GM15510 (cell line): ENCODE measurements around the gene MINDY4.

Experiments
- POLR2A ChIP-seq: IDR thresholded peaks from 3 replicates; pipeline ENCODE4 v1.6.1; 2011; ENCODE audit warnings: borderline replicate concordance; ENCODE audit not compliant: insufficient read length; ENCODE audit errors: extremely low read depth

MINDY4 gene

DNA sequence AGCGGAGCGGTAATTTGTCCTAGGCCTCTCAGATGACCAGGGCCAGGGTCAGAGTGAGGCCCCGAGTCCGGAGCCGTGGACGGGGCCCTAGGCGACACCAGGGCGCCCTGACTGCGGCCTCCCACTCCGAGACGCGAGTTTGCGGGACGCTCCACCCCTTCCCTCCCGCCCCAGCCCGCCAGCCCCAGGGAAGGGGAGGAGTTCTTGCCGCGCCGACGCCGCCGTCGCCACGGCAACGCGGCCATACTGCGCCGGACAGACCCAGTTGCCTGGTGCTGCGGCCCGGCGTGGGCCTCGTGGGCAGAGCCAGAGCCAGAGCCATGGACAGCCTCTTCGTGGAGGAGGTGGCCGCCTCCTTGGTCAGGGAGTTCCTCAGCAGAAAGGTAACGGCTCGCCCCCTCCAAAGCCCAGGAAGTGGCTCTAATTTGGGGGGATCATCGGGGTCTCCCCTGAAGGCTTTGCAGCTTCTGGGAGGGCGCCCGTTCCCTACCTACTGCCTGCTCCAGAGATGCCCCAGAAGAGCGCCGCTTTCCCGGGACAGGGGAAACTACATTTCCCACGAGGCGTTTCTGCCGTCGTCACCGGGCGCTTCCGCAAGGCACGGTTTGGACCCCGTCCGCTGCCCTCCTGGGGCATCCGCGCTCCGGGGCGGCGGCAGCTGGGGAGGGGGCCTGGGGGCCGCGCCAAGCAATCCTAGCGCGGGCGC is at the start of gene MINDY4:
TSS of gene MINDY4 (plus strand) at position 244 of the 706 bp plus-strand sequence. CDS start at position 321, 77 bp downstream.
- peak; percentile 33 for TF ChIP-seq POLR2A

DNA sequence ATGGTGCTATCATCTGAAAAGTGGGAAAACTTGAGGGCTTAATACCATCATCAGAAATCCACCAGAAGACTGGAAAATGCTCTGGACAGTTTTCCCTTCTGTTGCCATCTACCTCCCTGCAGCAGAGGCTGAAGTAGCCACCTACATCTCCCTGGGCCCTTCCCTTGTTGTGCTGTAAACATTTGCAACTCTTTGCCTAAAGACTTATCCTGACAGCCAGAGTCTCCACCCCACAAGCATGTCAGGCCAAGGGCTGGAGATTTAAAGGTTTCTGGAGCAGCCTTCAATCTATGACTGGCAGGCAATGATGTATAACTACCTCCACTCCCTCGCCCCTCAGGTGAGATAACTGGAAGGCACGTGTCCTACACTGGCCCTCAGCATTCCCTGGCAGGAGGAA is 49.0 kb upstream of the MINDY4 start:
- no peak for TF ChIP-seq POLR2A

DNA sequence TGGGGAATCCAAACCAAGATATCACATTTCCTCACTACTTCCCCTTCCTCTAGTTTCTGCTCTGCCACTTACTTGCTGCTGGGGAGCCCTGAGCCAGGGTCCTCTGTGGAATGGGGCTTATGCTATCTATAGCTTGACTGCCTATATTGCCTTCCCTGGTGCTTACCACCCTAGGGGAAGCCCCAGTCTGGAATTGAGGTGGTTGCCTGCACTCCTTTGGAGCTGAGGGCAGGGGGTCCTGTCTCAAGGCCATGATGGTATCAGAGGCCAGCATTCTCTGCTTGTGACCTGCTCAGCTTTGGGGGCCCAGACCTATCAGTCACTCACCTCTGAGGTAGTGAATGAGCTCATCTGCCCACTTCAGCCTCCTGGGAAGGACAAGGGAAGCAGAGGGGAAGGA is 48.5 kb upstream of the MINDY4 start:
- no peak for TF ChIP-seq POLR2A

DNA sequence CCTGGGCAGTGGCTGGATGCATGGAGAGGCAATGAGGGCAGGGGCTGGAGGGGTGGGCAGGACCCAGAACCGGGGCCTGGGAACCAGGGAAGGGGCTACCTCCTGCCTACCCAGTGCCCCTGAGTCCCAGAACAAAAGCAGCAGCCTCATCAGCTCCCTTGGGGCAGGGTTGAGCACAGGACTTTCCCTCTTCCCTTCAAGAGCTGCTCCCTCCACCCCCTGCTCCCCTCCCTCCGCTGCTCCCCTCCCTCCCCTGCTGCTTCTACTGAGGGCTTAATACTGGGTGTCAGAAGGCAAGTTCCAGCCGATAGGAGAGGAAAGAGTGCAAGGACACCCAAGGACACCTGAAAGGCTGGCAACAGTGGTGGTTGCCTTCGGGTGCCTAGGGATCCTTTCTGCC is 47.4 kb upstream of the MINDY4 start:
- no peak for TF ChIP-seq POLR2A

DNA sequence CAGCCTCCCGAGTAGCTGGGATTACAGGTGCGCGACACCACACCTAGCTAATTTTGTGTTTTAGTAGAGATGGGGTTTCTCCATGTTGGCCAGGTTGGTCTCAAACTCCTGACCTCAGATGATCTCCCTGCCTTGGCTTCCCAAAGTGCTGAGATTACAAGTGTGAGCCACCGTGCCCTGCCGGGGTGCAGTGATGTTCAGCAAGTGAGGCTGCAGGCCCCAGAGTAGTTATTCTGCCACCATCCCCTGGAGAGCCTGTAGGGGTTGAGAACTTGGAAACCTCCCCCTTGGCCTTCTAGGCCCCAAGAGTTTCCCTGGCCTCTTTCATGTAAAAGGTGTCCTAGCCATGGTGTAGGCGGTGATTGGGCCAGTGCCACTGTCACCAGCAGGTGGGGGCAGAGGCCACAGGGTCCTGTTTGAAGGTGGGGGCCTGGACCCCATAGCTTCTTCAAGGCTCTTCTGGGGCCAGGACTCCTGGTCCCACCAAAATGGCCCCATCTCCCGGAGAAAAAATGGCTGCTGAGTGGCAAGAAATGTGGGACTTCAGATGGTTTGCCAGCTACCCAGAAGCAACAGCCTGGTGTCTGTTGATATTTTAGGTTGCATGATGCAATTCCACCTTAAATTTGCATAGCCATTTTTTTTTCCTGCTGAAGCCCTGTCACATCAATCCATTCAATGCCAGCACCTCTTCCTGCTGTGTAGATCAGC is 44.8 kb upstream of the MINDY4 start:
- TF ChIP-seq POLR2A = no peak

DNA sequence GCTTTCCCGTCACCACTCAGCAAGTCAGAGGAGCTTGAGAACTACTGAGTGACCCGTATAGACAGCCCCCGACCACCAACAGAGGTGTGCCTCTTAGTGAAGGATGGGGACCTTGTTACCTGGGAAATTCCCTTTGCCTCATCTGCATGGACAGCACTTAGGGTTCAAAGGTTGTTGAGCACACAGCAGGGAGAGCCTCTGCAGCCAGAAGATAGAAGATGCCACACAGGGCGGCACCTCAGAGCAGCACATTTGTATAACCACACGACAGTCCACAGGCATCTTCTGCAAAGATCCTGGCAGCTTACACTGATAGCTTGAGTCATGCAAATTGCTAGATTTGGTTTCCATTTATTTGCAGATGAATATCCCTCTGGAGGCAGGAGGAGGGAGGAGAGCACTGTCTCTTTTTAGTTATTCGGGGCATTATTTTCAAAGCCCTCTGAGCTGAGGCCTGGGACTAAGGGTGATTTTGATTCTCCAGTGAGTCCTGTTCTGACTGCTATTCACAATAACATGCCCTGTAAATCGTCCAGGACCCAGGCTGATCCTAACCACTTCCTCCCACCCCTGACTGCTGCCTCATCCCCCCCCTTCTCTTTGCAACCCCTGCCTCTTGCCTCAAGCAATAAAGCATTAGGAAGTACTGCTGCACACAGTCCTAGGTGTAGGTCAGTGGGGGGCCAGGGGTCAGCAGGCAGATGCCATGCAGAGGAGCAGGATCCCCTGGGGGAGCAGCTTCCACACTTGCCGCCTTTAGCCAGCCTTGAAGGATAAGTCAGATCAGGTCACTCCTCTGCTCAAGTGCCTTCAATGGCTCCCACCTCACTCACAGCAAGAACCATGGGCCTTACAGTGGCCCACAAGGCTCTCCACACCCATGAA is 43.9 kb upstream of the MINDY4 start:
- no peak for TF ChIP-seq POLR2A

DNA sequence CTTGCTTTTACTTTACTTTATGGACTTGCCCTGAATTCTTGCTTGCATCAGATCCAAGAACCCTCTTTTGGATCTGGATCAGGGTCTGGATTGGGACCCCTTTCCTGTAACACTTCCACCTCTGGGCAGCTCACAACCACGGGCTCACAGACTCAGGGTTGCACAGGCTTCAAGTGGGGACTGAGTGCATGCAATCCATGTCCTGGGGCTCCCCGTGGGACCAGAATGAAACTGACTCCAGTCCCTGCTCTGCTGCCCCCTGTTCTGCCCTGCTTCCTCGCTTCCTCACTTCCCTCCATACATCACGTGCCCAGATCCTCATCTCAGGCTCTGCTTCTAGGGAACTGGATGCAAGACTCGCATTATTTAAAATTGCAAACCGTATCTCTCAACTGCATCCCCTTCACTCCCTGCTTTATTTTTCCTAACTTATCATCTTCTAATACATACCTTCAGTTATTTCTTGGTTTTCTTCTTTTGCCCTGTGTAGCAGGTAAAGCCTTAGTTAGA is 42.6 kb upstream of the MINDY4 start:
- no peak for TF ChIP-seq POLR2A

DNA sequence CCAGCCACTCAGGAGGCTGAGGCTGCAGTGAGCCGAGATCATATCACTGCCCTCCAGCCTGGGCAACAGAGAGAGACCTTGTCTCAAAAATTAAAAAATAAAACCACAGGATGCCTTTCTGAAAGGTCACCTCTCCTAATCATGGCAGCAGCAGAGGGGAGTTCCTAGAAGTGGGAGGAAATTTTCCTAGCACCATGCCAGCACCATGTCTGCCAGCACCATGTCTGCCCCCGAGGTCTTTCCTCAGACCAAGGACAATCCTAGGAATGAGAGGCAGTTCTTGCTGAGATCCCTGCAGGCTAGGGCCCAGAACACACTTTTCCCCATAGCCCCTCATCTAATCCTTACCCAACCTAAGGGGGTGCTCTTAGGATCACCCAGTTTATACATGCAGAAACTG is 41.6 kb upstream of the MINDY4 start:
- no peak for TF ChIP-seq POLR2A

DNA sequence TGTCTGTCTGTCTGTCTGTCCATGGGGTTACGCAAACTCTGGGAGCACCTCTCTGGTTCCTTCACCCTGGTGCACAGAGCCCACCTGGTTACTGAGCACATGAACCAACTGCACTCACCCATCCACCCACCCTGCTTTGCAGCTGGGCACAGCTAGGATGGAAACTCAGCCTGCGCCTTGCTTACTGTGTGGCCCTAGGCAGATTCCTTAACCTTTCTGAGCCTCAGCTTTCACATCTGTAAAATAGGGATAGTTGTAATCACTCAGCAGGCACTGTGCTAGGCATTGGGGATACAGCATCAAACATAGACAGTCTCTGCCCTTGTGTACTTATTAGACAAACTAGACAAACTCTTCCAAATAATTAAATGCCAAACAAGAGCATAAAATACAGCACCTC is 41.1 kb upstream of the MINDY4 start:
- no peak for TF ChIP-seq POLR2A

DNA sequence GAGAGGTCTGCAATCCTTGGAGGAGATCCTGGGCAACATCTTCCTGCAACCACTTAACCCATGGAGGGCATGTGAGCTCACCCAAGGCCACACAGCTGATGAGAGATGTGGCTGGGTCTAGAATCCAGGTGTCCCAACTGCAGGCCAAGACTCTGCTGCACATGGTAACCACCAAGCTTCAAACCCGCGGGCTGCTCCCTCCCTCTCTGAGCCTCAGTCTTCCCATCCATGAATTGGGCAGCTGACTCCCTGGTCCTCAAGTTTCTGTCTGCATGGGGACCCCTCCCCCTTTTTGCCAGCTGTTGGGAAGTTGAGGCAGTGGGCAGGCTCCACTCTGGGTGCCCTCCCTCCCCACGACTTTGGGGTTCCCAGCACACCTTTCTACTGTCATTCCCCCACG is 40.2 kb upstream of the MINDY4 start:
- no peak for TF ChIP-seq POLR2A

DNA sequence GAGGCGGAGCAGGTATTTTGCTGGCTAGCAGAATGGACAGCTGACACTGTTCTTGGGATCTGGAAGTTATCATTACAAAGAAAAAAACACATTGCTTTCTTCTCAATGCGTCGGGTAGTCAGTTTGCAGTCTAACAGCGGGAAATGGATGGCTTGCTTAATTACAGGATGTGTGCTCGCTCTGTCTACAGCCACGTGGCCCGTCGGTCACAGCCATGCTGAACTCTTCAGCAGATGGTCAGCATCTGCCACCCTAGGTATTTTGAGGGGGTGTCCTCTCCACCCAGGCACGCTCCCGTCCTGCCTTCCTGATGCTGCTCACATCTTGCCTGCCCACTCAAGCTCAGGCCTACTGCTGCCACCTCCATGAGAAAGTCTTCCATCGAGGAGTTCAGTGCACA is 39.6 kb upstream of the MINDY4 start:
- no peak for TF ChIP-seq POLR2A

DNA sequence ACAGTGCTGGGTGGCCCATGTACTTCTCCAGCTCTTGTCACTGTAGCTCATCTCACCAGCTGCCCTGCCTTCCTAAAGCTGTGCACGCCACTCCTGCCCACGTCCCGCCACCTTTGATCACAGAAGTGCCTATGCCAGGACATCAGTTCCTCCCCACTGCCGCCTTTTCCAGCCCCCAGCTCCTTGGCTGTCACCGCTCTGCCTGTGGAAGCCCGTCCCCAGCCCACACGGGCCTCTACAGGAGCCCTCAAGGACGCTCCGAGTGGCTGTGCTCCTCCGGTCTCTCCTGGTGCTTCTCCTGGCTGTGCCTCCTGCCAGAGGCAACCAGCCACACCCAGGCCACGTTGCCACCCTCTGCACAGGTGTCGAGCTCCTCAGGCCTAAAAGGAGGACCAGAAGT is 38.6 kb upstream of the MINDY4 start:
- TF ChIP-seq POLR2A = no peak

DNA sequence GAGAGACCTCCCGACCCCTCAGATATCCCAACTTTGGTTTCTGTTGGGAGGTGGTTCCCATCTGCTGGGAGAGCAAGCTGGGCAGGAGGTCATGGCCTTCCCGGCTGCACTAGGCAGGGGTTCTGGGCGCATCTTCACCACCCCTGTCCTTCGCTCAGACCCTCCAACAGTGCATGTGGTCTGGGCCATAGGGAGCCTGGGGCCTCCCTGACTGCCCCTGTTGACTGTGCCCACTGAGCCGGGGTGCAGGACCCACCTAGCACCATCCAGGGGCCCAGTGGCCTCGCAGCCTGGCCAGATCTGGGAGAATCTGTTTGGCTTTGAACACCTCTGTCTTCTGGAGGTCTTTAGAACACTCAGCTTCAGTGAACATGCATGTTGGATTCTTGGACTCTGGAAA is 38.0 kb upstream of the MINDY4 start:
- no peak for TF ChIP-seq POLR2A

DNA sequence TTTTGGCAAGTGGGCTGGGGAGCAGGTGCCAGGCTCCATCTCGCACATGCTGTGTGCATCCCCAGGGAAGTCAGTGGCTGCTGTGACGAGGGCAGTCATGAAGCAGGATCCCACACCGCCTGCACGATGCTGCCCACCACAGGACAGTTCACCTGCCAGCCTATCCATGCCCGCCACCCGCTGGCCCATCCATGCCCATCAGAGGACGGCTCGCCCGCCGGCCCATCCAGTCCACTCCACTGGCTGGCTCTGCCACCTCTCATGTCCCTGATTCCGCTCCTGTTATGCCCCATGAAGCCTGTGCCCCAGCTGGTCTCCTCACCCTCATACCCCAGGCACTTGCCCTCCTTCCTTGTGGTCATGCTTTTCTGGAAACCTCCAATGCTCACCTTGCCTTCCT is 37.5 kb upstream of the MINDY4 start:
- no peak for TF ChIP-seq POLR2A

DNA sequence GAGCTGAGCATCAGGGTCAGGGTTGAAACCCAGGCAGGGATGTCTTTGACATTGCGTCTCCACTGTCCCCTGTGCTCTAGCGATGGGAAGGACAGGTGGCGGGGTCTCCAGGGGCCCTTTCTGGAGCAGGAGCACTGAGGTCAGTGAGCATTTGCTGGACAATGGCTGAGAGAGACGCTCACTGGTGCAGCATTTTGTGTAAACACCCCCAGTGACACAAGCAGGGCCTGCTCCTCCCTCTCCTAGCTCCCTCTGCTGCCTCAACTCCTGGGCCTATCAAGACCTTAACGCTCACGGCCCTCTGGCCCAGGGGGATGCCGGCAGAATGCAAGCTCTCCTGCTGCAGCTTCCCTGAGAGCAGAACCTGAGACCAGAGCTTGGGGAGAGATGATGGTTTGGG is 36.7 kb upstream of the MINDY4 start:
- TF ChIP-seq POLR2A = no peak

DNA sequence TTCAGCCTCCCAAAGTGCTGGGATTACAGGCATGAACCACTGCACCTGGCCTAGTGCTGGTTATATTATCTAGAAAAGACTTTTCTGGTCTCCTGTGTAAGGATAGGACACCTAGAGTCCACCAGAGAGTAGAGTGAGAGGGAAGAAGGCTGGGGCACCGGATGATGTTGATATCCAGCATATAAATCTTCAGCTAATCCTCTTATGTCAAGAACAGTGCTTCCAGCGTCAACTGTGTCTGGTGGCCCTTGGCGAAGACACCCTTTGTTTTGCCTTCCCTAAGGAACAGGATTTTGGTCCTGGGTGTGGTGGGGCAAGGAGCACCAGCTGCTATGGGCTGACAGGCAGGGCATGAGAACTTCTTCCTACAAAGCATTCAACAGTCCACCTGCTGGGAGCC is 35.6 kb upstream of the MINDY4 start:
- no peak for TF ChIP-seq POLR2A

DNA sequence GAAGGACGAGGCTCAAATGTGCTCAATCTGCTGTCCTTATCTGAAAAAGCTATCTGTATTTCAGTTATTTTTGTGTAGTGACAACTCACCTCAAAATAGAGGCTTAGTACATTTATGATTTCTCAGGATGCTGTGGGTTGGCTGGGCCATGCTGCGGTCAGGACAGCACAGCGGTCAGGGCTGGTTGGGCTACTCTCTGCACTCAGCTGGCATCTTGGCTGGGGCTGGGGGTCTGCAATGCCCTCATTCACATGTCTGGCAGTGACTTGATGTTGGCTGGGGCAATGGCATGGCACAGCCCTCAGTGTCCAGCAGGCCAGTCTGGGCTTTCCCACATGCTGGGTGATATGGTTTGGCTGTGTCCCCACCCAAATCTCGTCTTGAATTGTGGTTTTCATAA is 34.9 kb upstream of the MINDY4 start:
- no peak for TF ChIP-seq POLR2A
